Measurements from ENCODE around the gene ARID1A.
A peak's percentile ranks its signal among the peaks of the same experiment; 100 is the strongest.

Gene ARID1A

GRCh38 chr1:26694638-26695355 is 1.0 kb upstream of the ARID1A start:
- H3K4me3 ChIP-seq (ENCODE audit: low read depth, low read length) = peak overlapping the region; percentile 79
- TF ChIP-seq CTCF (IDR thresholded peaks at IDR 0.05; ENCODE audit: low read depth, low read length) = no peak

GRCh38 chr1:26696119-26696653 is 371 bp downstream of the ARID1A start:
- H3K4me3 ChIP-seq (ENCODE audit: low read depth, low read length) = peak overlapping the region; percentile 79
- TF ChIP-seq CTCF (IDR thresholded peaks at IDR 0.05; ENCODE audit: low read depth, low read length) = no peak

GRCh38 chr1:26696654-26697430 is 1.0 kb downstream of the ARID1A start:
- peak overlapping the region; percentile 79 for H3K4me3 ChIP-seq (ENCODE audit: low read depth, low read length)
- no peak for TF ChIP-seq CTCF (IDR thresholded peaks at IDR 0.05; ENCODE audit: low read depth, low read length)

GRCh38 chr1:26697431-26697977 is 1.7 kb downstream of the ARID1A start:
- H3K4me3 ChIP-seq (ENCODE audit: low read depth, low read length) = peak overlapping the region; percentile 79
- no peak for TF ChIP-seq CTCF (IDR thresholded peaks at IDR 0.05; ENCODE audit: low read depth, low read length)

DNA sequence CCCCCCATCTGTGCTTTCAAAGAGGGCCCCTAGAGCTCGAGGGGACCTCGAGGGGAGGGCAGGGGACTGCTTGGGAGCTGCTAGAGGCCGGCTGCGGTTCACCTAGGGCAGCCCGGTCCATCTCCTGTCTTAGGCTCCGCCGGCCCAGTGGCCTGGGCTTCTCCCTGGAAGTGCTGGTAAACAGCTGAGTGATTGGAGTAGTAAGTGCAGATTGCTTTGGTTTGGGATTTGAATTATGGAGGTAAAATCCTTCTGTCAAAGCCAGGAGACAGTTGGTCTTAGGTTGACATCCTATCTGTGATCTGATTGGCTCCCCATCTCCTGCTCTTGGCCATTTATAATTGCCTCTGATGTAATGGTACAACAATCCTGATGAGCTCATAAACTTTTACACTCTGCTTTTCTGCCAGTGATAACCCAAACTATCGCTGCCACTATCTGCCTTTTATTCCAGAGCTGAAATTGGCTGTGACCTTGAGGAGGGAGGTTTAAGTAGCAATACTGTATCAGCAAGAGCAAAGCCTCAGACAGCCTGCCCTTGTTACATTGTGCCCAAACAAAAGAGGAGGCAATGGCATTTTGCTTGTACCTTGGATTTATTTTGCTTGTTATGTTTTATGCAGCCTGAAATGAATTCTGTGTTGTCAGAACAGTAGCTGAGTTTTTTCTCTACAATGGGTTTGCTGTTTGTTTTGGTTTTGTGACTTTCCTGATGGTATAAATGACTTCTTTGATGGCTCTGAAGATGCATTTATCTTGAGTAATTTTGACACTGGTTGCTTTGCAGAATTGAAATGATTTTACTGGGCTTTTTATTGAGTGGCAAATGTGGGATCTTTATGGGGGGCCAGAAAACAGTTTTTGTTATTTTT is 2.4 kb downstream of the ARID1A start:
- H3K4me3 ChIP-seq (ENCODE audit: low read depth, low read length) = peak overlapping the region; percentile 79
- no peak for TF ChIP-seq CTCF (IDR thresholded peaks at IDR 0.05; ENCODE audit: low read depth, low read length)

DNA sequence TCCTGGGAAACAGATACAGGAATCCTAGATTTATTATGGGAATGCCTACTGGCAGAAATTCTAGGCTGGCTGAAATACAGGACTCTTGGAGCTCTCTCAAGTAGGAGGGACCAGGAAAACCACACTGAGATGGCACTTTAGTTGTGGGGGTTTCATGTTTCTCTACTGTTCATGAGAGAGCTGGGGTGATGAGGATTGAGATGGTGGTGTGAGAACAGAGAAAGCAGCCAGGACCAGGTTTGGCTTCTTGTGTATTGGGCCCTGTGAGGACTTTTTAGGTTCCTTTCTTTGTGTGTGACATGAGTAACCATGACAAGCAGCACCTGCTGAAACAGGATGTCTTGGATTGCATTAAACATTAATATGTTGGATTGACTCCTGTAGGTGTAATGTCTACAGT is 4.9 kb downstream of the ARID1A start:
- no peak for TF ChIP-seq CTCF (IDR thresholded peaks at IDR 0.05; ENCODE audit: low read depth, low read length)
- H3K4me3 ChIP-seq (ENCODE audit: low read depth, low read length) = peak overlapping the region; percentile 13; the same call in 1 of the 2 replicates
